Tibial nerve (tissue), 4 donors: ENCODE data around the gene TUT4. TPM values are rescaled to one million over a fixed set of nuclear protein-coding genes. Genes with fewer than 3 reads are reported as not detected.

ENCODE experiments used
- DNase-seq, 2 donors: peaks; one replicate each; pipeline ENCODE4 v3.0.0-alpha.2; 2019; ENCODE audit warnings: low spot score in 2 of 2
- H3K27ac ChIP-seq, 4 donors: fragments of 200-600 bp; sonication (generic) in 3 of 4; one replicate each; pipeline ENCODE4 v1.5.1; 2017 to 2019; ENCODE audit warnings: mild to moderate bottlenecking in 1 of 4
- H3K27me3 ChIP-seq, 2 donors: fragments of 200-600 bp; sonication (generic) in 1 of 2; one replicate each; pipeline versions ENCODE4 v1.5.1 to v1.6.0; 2017 to 2019
- H3K36me3 ChIP-seq, 3 donors: fragments of 200-600 bp; sonication (generic); one replicate each; pipeline ENCODE4 v1.5.1; 2018 to 2019
- H3K4me1 ChIP-seq, 4 donors: fragments of 200-600 bp; sonication (generic) in 3 of 4; one replicate each; pipeline ENCODE4 v1.5.1; 2017 to 2019
- H3K4me3 ChIP-seq, 4 donors: fragments of 200-600 bp; sonication (generic) in 3 of 4; one replicate each; pipeline ENCODE4 v1.5.1; 2017 to 2019; ENCODE audit warnings: mild to moderate bottlenecking in 1 of 4, moderate library complexity in 1 of 4
- H3K9me3 ChIP-seq, 4 donors: fragments of 200-600 bp; sonication (generic) in 3 of 4; one replicate each; pipeline ENCODE4 v1.5.1; 2017 to 2019
- CTCF ChIP-seq, 5 experiments: fragments of 200-600 bp in 3 of 5; fragments of 450-650 bp in 2 of 5; sonication (generic) in 3 of 5; IDR thresholded peaks; one replicate each; pipeline ENCODE4 v1.5.1; 2016 to 2019; ENCODE audit warnings: antibody characterized with exemption in 5 of 5, mild to moderate bottlenecking in 3 of 5, moderate library complexity in 2 of 5
- EP300 ChIP-seq, 2 donors: sonication (generic); formaldehyde crosslinking; IDR thresholded peaks; one replicate each; pipeline ENCODE4 v1.6.1; 2017; ENCODE audit warnings: antibody characterized with exemption in 2 of 2, mild to moderate bottlenecking in 1 of 2
- POLR2A ChIP-seq, 2 donors: fragments of 450-650 bp; IDR thresholded peaks; one replicate each; pipeline ENCODE4 v1.6.1; 2017; ENCODE audit warnings: antibody characterized with exemption in 2 of 2, mild to moderate bottlenecking in 2 of 2, moderate library complexity in 2 of 2
- WGBS, 2 donors: methylation state at CpG; one replicate each; pipeline ENCODE4 v1.1.5; 2018; 5-methylcytosine and 5-hydroxymethylcytosine counted together
- total RNA-seq, 4 donors: library from RNA; depleted of rRNA; stranded (reverse); fragments of >200 nt; gene quantifications; one replicate each; pipeline ENCODE4 v1.1.0, GENCODE V29; 2016

Gene TUT4
- total RNA-seq, 4 donors from 2014 or later = 78.1 to 127 (median 82.3) TPM

DNA sequence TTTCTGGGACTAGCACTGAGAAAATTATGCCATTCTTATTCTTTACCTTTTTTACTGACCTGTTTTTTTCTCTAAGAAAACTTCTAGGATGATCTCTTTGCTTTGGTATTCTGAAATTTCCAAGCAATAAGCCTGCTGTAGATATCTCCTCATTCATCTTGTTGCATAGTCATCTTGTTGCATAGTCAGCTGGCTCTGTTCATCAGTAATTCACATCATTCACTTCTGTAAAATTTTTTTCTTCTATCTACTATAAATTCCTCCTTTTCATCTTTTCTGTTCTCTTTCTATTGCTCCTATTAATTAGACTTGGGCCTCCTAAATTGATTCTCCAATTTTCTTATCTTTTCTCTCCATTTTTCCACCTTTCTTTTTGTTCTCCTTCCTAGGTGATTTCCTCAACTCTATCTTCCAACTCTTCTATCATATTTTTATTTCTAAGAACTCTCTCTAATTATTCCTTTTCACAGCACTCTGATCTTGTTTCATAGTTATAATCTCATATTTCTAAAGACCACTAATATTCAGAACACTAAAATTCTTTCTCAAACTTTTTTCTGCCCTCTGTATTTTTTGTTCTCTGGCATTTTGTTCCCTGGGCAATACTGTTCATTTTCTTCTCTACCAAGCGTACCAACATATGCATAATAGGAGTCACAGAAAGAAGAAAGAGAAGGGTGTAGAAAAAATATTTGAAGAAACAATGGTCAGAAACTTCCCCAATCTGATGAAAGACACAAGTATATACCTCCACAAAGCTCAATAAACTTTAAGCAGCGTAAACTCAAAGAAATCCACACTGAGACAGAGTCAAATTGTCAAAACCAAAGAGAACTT, 17.7 kb downstream of the TUT4 start:
- peaks cover 0 to 12% (median 0%) of the 10 kb centered on the region in 4 donors for H3K9me3 ChIP-seq
- no peak overlapping the region for H3K4me3 ChIP-seq
- WGBS, 2 donors = 97 to 98% methylated on average over 2 of the region's 2 CpGs
- H3K27ac ChIP-seq = no peak overlapping the region
- no peak for TF ChIP-seq POLR2A (IDR thresholded peaks at IDR 0.05)
- TF ChIP-seq CTCF (IDR thresholded peaks at IDR 0.05) = no peak
- no peak for TF ChIP-seq EP300 (IDR thresholded peaks at IDR 0.05)
- H3K27me3 ChIP-seq = no peaks in the 10 kb centered on the region
- peaks cover 0 to 8% (median 0%) of the 10 kb centered on the region in 4 donors for H3K4me1 ChIP-seq
- DNase-seq = no peak
- peaks cover 0 to 17% (median 0%) of the 10 kb centered on the region in 3 donors for H3K36me3 ChIP-seq

- Histone ChIP-seq H3K27ac (no peak overlapping the region), H3K36me3 (peaks cover 0 to 13% (median 0%) of the 10 kb centered on the region in 3 donors), H3K9me3 (peaks cover 0 to 12% (median 0%) of the 10 kb centered on the region in 4 donors), H3K4me3 (no peak overlapping the region), H3K4me1 (peaks cover 0 to 8% (median 0%) of the 10 kb centered on the region in 4 donors), H3K27me3 (no peaks in the 10 kb centered on the region)
- DNase-seq = no peak
- 91 to 94% methylated on average over 9 of the region's 9 CpGs for WGBS, 2 donors
- TF ChIP-seq CTCF (IDR thresholded peaks at IDR 0.05) (no peak), EP300 (IDR thresholded peaks at IDR 0.05) (no peak), POLR2A (IDR thresholded peaks at IDR 0.05) (no peak)
Measured at GRCh38 chr1:52533713-52534112, 19.2 kb downstream of the TUT4 start.

DNA sequence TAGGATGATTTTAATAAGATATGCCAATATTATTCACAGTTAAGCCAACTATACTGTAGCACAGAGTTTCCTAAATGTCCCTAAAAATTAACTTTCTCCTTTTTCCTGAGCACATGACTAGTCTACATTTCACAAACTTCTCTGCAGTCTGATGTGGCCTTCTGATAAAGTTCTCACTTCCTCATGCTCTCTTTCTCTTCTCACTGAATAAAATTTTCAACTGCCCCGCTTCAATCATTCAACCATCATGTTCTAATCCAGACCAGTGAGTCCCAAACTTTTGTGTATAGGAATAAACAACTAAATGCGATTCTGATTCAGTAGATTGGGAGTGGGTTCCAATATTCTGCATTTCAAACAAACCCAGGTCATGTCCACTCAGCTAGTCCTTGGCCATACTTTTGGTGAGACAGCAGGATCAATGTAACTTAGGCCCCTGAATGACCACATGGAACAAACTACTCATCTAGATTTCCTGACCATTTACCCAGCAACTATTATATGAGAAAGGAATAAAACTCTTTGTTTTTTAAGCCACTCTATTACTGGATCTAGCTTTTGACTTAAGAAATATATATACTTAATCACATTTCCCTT, 20.1 kb downstream of the TUT4 start:
- Histone ChIP-seq H3K4me1 (peaks cover 0 to 8% (median 0%) of the 10 kb centered on the region in 4 donors), H3K27ac (no peak overlapping the region), H3K4me3 (no peak overlapping the region), H3K36me3 (peaks cover 0 to 13% (median 0%) of the 10 kb centered on the region in 3 donors), H3K9me3 (peaks cover 0 to 12% (median 0%) of the 10 kb centered on the region in 4 donors), H3K27me3 (no peaks in the 10 kb centered on the region)
- TF ChIP-seq POLR2A (IDR thresholded peaks at IDR 0.05) = no peak
- no peak for TF ChIP-seq EP300 (IDR thresholded peaks at IDR 0.05)
- no peak for TF ChIP-seq CTCF (IDR thresholded peaks at IDR 0.05)
- DNase-seq = no peak
- 92 to 96% methylated on average over 2 of the region's 2 CpGs for WGBS, 2 donors

DNA sequence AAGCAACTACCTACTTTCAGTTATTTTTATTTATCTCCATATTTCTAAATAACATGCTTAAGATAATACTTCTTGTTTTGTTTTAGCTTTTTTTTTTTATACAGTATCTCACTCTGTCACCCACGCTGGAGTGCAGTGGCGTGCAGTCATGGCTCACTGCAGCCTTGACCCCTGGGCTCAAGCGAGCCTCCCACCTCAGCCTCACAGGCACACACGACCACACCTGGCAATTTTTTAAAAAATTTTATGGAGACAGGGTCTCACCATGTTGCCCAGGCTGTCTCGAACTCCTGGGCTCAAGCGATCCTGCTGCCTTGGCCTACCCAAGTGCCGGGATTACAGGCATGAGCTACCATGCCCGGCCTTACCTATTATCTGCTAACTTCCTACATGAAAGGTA, 20.6 kb downstream of the TUT4 start:
- peaks cover 0 to 8% (median 0%) of the 10 kb centered on the region in 4 donors for H3K4me1 ChIP-seq
- no peak for TF ChIP-seq POLR2A (IDR thresholded peaks at IDR 0.05)
- TF ChIP-seq EP300 (IDR thresholded peaks at IDR 0.05) = no peak
- no peak for TF ChIP-seq CTCF (IDR thresholded peaks at IDR 0.05)
- H3K27ac ChIP-seq = no peak overlapping the region
- H3K27me3 ChIP-seq = no peaks in the 10 kb centered on the region
- H3K9me3 ChIP-seq = peaks cover 0 to 12% (median 0%) of the 10 kb centered on the region in 4 donors
- H3K36me3 ChIP-seq = peaks cover 0 to 14% (median 0%) of the 10 kb centered on the region in 3 donors
- 89 to 90% methylated on average over 8 of the region's 8 CpGs for WGBS, 2 donors
- no peak overlapping the region for H3K4me3 ChIP-seq
- DNase-seq = no peak
